Liver (tissue), 3 donors: ENCODE measurements around the gene ARPC4.

Experiments used
- CTCF ChIP-seq: fragments of 150-350 bp; IDR thresholded peaks from 2 replicates; pipeline ENCODE4 v1.5.1; 2017; ENCODE audit warnings: improper control_type of control experiment, low read depth, low read length; ENCODE audit not compliant: missing input control
- FOXA1 ChIP-seq: IDR thresholded peaks from 2 replicates; pipeline ENCODE4 v1.6.1; 2016; ENCODE audit warnings: antibody characterized with exemption
- GABPA ChIP-seq, 2 donors: IDR thresholded peaks in 1 of 2; conservative IDR thresholded peaks in 1 of 2; 2 replicates each; pipeline ENCODE4 v1.6.1; 2016; ENCODE audit warnings: antibody characterized with exemption in 2 of 2, mild to moderate bottlenecking in 1 of 2, moderate library complexity in 1 of 2
- HNF4G ChIP-seq: IDR thresholded peaks from 2 replicates; pipeline ENCODE4 v1.6.1; 2016; ENCODE audit warnings: antibody characterized with exemption
- MAX ChIP-seq: IDR thresholded peaks from 2 replicates; pipeline ENCODE4 v1.6.1; 2016; ENCODE audit warnings: antibody characterized with exemption
- NR2F2 ChIP-seq: IDR thresholded peaks from 2 replicates; pipeline ENCODE4 v1.6.1; 2016; ENCODE audit warnings: antibody characterized with exemption
- RAD21 ChIP-seq, 2 donors: IDR thresholded peaks; 2 replicates each; pipeline ENCODE4 v1.6.1; 2016; ENCODE audit warnings: antibody characterized with exemption in 2 of 2, mild to moderate bottlenecking in 2 of 2
- REST ChIP-seq: IDR thresholded peaks from 2 replicates; pipeline ENCODE4 v1.6.1; 2016; ENCODE audit warnings: antibody characterized with exemption, mild to moderate bottlenecking
- SP1 ChIP-seq: IDR thresholded peaks from 2 replicates; pipeline ENCODE4 v1.6.1; 2018; ENCODE audit warnings: antibody characterized with exemption, mild to moderate bottlenecking
- TAF1 ChIP-seq: conservative IDR thresholded peaks from 2 replicates; pipeline ENCODE4 v1.6.1; 2016; ENCODE audit warnings: antibody characterized with exemption, mild to moderate bottlenecking
- YY1 ChIP-seq: IDR thresholded peaks from 2 replicates; pipeline ENCODE4 v1.6.1; 2016; ENCODE audit warnings: antibody characterized with exemption, mild to moderate bottlenecking
- ZBTB33 ChIP-seq: IDR thresholded peaks from 2 replicates; pipeline ENCODE4 v1.6.1; 2016; ENCODE audit warnings: antibody characterized with exemption
- donor health status: healthy.
- donor health status: healthy.

GRCh38 chr3:9761919-9762318 lies 31.0 kb upstream of the ARPC4 start:
- TF ChIP-seq CTCF = no peak
- TF ChIP-seq REST = no peak
- TF ChIP-seq NR2F2 = no peak
- no peak for TF ChIP-seq MAX
- TF ChIP-seq GABPA (IDR thresholded peaks at IDR 0.05 in 1 of 2, conservative IDR thresholded peaks at IDR 0.05 in 1 of 2) = no peak
- no peak for TF ChIP-seq YY1
- TF ChIP-seq FOXA1 = no peak
- no peak for TF ChIP-seq SP1
- TF ChIP-seq ZBTB33 = no peak
- TF ChIP-seq TAF1 = no peak
- TF ChIP-seq RAD21 (IDR thresholded peaks at IDR 0.05) = no peak
- no peak for TF ChIP-seq HNF4G
